ENCODE measurements around the gene CD70. TPM values are rescaled to one million over a fixed set of nuclear protein-coding genes. Genes with fewer than 3 reads are reported as not detected.

The CD70 gene
- total RNA-seq, 4 donors from 2014 or later = 0.73 TPM; not detected in 3

DNA sequence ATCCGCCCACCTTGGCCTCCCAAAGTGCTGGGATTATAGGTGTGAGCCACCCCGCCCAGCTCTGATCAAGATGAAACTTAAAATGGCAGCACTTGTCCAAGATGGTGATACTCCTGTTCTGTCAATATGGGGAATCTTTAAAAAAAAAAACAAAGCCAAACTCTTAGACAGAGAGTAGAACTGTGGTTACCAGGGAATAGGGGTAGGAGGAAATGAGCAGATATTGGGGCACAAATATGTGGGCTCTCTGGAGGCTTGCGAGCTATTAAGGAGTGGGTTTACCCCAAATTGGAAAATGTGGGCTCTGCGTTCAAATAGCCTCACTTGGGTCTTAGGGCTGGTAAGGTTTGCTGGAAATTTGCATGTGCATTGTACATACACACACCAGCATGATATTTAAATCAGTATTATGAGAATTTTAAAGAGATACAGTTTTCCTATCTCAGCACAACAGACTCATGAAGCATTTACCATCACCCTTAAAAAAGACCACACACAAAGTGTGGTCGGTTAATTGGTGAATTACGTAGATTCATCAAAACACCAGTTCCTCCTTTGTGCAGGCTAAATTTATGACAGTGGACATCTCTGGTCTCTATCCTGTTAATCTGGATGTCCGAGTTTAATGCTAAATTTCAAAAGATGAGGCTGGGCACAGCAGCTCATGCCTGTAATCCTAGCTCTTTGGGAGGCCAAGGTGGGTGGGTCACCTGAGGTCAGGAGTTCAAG lies 11.3 kb downstream of the CD70 start:
- TF ChIP-seq POLR2A (IDR thresholded peaks at IDR 0.05) = no peak
- TF ChIP-seq, protein P1, sequence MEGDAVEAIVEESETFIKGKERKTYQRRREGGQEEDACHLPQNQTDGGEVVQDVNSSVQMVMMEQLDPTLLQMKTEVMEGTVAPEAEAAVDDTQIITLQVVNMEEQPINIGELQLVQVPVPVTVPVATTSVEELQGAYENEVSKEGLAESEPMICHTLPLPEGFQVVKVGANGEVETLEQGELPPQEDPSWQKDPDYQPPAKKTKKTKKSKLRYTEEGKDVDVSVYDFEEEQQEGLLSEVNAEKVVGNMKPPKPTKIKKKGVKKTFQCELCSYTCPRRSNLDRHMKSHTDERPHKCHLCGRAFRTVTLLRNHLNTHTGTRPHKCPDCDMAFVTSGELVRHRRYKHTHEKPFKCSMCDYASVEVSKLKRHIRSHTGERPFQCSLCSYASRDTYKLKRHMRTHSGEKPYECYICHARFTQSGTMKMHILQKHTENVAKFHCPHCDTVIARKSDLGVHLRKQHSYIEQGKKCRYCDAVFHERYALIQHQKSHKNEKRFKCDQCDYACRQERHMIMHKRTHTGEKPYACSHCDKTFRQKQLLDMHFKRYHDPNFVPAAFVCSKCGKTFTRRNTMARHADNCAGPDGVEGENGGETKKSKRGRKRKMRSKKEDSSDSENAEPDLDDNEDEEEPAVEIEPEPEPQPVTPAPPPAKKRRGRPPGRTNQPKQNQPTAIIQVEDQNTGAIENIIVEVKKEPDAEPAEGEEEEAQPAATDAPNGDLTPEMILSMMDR (IDR thresholded peaks at IDR 0.05) = no peak
- WGBS, 2 donors = 84 to 85% methylated on average over 7 of the region's 7 CpGs

DNA sequence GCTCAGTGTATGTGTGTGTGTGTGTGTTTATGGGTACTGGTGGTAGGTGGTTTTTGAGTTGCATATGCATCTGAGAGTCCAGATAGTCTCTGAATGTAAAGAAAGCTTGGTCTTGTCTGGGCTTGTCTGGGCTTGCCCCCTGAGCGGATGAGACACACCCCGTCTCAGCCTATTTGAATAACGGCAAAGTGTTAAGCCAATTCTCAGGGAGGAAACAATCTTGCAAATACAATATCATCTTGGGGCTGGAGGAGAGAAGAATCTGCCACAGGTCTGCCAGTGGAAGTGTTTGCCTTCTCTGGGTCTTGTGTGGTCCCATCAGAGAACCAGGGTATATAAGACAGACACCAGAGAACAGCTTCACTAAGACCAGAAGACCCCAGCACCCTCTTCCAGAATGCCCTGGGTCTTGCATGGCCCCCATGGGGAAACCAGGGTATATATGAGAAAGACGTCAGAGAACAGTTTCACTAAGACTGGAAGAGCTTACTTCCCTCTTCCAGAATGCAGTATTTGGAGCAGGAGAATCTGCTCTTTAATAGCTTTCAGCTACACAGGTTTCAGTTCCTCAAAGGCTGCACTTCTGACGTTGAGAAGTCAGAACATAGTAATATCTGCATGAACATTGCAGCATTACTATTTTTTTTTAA lies 13.3 kb downstream of the CD70 start:
- DNase-seq = no peak
- Histone ChIP-seq H3K36me3 (no peaks in the 10 kb centered on the region), H3K4me1 (no peaks in the 10 kb centered on the region), H3K27ac (no peak overlapping the region), H3K27me3 (no peaks in the 10 kb centered on the region), H3K9me3 (no peaks in the 10 kb centered on the region), H3K4me3 (replicated peaks in 1 of 3) (no peak overlapping the region)
- 79 to 82% methylated on average over 5 of the region's 5 CpGs for WGBS, 2 donors
- TF ChIP-seq, protein P1 (IDR thresholded peaks at IDR 0.05) = no peak
- no peak for TF ChIP-seq POLR2A (IDR thresholded peaks at IDR 0.05)
- intact Hi-C loops (cut with DNase I) = no loop called here

More for the DNA sequence above, 11.3 kb downstream of the CD70 start:
- Histone ChIP-seq H3K27ac (no peak overlapping the region), H3K4me1 (no peaks in the 10 kb centered on the region), H3K27me3 (no peaks in the 10 kb centered on the region), H3K9me3 (no peaks in the 10 kb centered on the region), H3K4me3 (replicated peaks in 1 of 3) (no peak overlapping the region), H3K36me3 (no peaks in the 10 kb centered on the region)
- intact Hi-C loops (cut with DNase I) = no loop called here
- DNase-seq = no peak

DNA sequence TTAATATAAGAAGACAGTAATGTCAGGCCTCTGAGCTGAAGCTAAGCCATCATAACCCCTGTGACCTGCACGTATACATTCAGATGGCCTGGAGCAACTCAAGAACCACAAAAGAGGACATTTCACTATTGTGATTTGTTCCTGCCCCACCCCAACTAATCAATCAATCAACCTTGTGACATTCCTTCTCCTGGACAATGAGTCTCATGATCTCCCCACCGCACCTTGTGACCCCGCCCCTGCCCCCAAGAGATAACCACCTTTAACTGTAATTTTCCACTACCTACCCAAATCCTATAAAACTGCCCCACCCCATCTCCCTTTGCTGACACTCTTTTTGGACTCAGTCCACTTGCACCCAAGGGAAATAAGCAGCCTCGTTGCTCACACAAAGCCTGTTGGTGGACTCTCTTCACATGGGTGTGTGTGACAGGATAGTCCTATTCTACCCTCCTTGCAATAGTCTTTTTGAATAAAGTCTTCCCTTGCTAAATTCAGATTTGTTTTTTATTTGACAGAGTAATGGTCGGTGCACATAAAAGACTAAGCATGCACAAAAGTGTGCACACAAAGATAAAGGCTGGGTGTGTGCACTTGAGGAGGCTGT lies 14.0 kb downstream of the CD70 start:
- Histone ChIP-seq H3K4me3 (replicated peaks in 1 of 3) (no peak overlapping the region), H3K27me3 (no peaks in the 10 kb centered on the region), H3K36me3 (no peaks in the 10 kb centered on the region), H3K9me3 (no peaks in the 10 kb centered on the region), H3K27ac (no peak overlapping the region), H3K4me1 (no peaks in the 10 kb centered on the region)
- 76 to 80% methylated on average over 5 of the region's 5 CpGs for WGBS, 2 donors
- intact Hi-C loops (cut with DNase I) = no loop called here
- TF ChIP-seq, protein P1 (IDR thresholded peaks at IDR 0.05) = no peak
- TF ChIP-seq POLR2A (IDR thresholded peaks at IDR 0.05) = no peak
- no peak for DNase-seq

DNA sequence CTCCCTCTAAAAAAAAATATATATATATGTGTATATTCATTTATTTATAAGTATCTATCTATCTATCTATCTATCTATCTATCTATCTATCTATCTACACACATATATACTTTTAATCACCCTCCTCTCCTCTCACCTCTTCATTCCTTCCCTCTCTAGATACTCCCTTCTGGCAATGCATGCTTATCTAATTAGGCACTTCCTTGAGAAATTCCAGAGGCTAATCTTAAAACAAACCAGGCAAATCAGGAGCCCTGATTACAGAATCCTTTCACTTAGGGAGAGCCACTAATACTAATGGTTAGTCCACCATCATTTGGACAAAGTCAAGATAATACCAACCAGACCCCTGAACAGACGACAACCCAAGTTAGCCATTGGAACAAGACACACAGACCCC lies 17.6 kb downstream of the CD70 start:
- TF ChIP-seq, protein P1 (IDR thresholded peaks at IDR 0.05) = no peak
- no peak for TF ChIP-seq POLR2A (IDR thresholded peaks at IDR 0.05)
- Histone ChIP-seq H3K4me3 (replicated peaks in 1 of 3) (no peak overlapping the region), H3K27me3 (no peaks in the 10 kb centered on the region), H3K36me3 (no peaks in the 10 kb centered on the region), H3K27ac (no peak overlapping the region), H3K4me1 (no peaks in the 10 kb centered on the region), H3K9me3 (no peaks in the 10 kb centered on the region)
- DNase-seq = no peak
- intact Hi-C loops (cut with DNase I) = no loop called here
- 29 to 57% methylated on average over 1 of the region's 1 CpG for WGBS, 2 donors

DNA sequence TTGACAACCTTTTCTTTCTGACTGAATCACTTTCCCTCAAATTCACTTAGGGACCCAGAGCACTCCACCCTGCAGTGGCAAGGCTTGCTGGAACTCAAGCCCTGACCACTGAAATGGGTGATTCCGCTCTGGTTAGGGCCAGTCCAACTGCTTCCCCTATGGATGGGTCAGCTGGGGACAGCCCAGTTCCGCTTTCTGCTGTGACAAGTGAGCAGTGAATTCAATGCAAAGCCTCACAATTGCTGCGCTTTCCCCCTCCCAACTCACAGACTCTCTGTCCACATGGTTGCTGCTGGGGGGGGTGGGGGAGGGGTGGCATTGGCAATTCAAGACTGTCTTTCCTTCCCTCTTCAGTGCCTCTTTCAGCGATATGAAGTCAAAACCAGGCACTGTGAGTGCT lies 18.7 kb downstream of the CD70 start:
- peak in 1 of 2 donors; percentile 8 for DNase-seq

More for the DNA sequence above, 18.7 kb downstream of the CD70 start:
- no peaks in the 10 kb centered on the region for H3K4me1 ChIP-seq
- H3K27me3 ChIP-seq = no peaks in the 10 kb centered on the region
- H3K9me3 ChIP-seq = no peaks in the 10 kb centered on the region
- TF ChIP-seq POLR2A (IDR thresholded peaks at IDR 0.05) = no peak
- TF ChIP-seq, protein P1 (IDR thresholded peaks at IDR 0.05) = no peak
- WGBS, 2 donors = 57 to 63% methylated on average over 4 of the region's 4 CpGs
- H3K27ac ChIP-seq = no peak overlapping the region
- H3K4me3 ChIP-seq (replicated peaks in 1 of 3) = no peak overlapping the region
- intact Hi-C loops (cut with DNase I) = no loop called here
- no peaks in the 10 kb centered on the region for H3K36me3 ChIP-seq

Measured in thyroid gland (tissue), 4 donors.